GM20431 (cell line): ENCODE measurements around the gene ZNF462.
"Not testable (repeated sequence)": the region's sequence is repeated elsewhere in the genome, so short reads cannot be mapped to it uniquely, and the experiment has no call there.

Experiments
- in situ Hi-C: fragments of 300-500 bp; cut with MseI, MboI; formaldehyde crosslinking; loops from one replicate; pipeline ENCODE4 v1.15.0; 2020; ENCODE audit warnings: low sequenced_read_pairs; ENCODE audit not compliant: unreplicated experiment

Gene ZNF462

GRCh38 chr9:106885451-106885850 lies 22.5 kb downstream of the ZNF462 start:
- in situ Hi-C loops, result loop anchor here (25.0 kb wide), 1 partner anchor 98 kb away; no protein-coding TSS in a partner anchor

- in situ Hi-C loops, result loop anchor here (25.0 kb wide), 1 partner anchor 99 kb away; no protein-coding TSS in a partner anchor
Measured at GRCh38 chr9:106886111-106887046, 23.4 kb downstream of the ZNF462 start.

DNA sequence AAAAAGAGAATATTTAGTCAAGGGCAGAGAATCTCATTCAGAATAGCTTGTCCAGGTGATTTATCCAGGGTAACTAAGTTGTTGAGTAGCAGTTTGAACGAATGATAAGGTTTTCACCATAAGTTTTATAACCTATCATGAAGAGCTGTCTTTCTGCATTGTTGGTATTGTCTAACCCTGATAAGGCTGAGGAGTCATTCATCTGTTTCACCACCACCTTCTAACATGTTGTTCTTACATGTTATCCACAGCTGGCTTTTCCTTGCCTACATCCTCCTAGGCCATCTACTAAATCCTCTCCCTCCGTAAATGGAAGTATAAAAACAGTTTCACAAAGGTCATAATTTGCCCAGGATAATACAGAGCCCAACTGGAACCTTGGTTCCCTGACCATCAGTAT lies 24.1 kb downstream of the ZNF462 start:
- in situ Hi-C loops, result loop anchor here (25.0 kb wide), 1 partner anchor 100 kb away; no protein-coding TSS in a partner anchor

- in situ Hi-C loops, result loop anchor here (25.0 kb wide), 1 partner anchor 102 kb away; no protein-coding TSS in a partner anchor
Measured at GRCh38 chr9:106889061-106889590, 26.2 kb downstream of the ZNF462 start.

GRCh38 chr9:106890608-106891007 lies 27.6 kb downstream of the ZNF462 start:
- in situ Hi-C loops, result loop anchor here (25.0 kb wide), 1 partner anchor 103 kb away; no protein-coding TSS in a partner anchor

DNA sequence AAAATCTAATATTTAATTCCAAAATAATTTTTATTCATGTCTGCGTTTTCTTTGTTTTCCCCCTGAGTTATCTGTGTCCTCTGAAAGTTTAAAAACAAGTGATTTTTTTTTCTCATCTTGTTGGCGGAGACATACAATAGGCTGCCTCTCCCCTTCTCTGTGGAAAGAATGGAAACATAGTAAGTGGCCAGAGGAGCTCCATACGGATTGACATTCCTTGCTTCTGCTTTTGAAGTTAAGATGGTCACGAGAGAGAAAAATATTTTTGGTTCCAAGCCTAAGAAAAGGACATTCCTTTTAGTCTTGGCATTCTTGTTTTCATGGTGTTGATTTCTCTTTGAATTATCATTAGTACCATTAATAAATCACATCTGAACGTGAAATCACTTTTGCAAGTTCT lies 28.3 kb downstream of the ZNF462 start:
- in situ Hi-C loops, result loop anchor here (25.0 kb wide), 1 partner anchor 104 kb away; no protein-coding TSS in a partner anchor

DNA sequence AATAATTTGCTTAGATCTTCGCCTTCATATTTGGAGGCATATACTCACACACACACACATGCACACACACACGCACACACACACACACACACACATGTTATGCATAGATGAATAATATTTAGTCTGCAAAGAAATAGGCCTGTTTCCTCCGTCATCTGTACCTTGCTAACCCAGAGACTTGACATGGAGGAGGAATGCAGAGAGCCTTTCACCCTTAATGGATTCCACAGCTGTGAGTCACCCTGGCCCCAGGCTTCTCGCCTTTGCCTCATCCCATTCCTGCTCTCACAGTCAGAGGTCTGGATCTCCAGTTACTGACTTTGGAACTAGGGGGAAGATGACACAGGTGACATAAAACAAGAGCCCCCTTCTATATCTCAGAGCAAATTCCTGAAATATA lies 29.7 kb downstream of the ZNF462 start:
- in situ Hi-C loops, result loop anchor here (25.0 kb wide), 1 partner anchor 105 kb away; no protein-coding TSS in a partner anchor

- in situ Hi-C loops, result loop anchor here (25.0 kb wide), 1 partner anchor 106 kb away; no protein-coding TSS in a partner anchor
Measured at GRCh38 chr9:106893088-106893487, 30.1 kb downstream of the ZNF462 start.

GRCh38 chr9:106896695-106897094 lies 33.7 kb downstream of the ZNF462 start:
- in situ Hi-C loops, result loop anchor here (25.0 kb wide), 1 partner anchor 109 kb away; no protein-coding TSS in a partner anchor

DNA sequence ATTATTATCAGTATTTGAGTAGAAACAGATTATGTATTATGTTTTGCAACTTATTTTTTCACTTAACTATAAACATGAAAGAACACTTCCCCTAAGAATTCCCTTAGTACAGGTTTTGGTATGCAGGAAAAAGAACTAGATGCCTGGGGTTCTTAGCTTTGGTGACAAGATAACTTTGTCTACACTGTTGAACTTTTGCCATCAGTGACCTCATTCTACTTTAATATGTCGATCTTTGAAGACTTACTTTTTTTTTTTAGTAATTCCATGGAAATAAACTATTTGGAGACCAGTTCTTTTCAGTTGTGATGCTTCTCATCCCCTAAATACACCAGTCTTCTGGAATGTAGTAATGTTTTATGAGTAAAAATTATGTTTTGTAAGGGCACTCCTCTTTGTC lies 34.3 kb downstream of the ZNF462 start:
- in situ Hi-C loops, result loop anchor here (25.0 kb wide), 1 partner anchor 110 kb away; no protein-coding TSS in a partner anchor

DNA sequence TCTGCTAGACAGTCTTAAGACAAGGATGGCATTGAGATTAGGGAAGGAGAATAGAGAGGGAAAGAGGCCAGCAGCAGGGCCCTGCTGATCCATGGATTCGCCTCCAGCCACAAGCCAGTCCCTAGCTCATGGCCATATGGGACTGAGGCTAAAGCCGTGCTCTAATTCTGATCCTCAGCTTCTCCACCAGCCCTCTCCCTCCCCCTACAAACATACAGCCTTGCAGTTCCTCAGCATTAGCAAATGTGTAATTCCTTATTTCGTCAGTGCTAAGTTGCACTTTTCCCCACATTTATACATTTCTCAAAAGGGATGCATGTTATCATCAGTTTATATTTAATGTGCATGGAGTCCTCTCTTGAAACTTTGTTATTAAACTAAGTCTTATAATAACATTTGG lies 34.8 kb downstream of the ZNF462 start:
- in situ Hi-C loops, result loop anchor here (25.0 kb wide), 1 partner anchor 110 kb away; no protein-coding TSS in a partner anchor

- in situ Hi-C loops, result not testable (repeated sequence)
Measured at GRCh38 chr9:106900523-106900922, 37.6 kb downstream of the ZNF462 start.

DNA sequence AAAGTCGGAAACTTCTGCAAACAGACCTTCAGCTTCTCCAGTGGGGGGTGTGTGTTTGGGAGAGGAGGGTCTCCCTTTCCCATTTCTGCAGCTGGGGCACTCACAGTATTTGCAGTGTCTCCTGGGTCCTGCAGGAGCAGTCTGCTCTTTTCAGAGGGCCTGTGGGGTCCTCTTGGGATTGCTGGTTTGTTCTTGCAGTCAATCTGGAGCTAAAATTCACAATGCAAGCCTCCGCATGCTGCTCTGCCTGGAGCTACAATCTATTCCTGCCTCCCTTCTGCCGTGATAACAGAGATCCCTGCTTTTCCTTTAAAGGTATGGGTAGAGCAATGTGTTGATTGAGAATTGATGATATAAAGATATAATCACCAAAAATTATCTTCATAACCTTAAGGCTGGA lies 43.2 kb downstream of the ZNF462 start:
- in situ Hi-C loops, result no loop called here

DNA sequence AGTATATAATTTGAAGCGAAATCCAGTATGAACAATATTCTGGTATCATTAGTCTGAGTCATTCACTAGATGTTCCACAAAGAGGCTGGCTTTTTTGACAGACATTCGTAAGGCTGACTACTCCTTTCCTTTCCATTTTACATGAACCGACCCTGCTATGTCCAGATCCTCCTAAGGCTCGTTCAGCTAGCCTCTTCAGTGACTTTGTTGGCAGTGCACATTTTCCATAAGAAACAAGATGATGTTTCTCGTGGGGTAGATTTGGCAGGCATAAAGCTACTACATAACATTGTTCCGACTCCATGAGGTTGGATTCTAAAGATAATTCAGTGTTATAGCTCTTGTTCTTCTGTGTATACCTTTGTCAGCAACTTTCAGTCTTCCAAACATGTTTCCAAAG lies 49.0 kb downstream of the ZNF462 start:
- in situ Hi-C loops, result no loop called here

GRCh38 chr9:106913276-106913675 lies 50.3 kb downstream of the ZNF462 start:
- in situ Hi-C loops, result no loop called here

- in situ Hi-C loops, result no loop called here
Measured at GRCh38 chr9:106915851-106916250, 52.9 kb downstream of the ZNF462 start.

DNA sequence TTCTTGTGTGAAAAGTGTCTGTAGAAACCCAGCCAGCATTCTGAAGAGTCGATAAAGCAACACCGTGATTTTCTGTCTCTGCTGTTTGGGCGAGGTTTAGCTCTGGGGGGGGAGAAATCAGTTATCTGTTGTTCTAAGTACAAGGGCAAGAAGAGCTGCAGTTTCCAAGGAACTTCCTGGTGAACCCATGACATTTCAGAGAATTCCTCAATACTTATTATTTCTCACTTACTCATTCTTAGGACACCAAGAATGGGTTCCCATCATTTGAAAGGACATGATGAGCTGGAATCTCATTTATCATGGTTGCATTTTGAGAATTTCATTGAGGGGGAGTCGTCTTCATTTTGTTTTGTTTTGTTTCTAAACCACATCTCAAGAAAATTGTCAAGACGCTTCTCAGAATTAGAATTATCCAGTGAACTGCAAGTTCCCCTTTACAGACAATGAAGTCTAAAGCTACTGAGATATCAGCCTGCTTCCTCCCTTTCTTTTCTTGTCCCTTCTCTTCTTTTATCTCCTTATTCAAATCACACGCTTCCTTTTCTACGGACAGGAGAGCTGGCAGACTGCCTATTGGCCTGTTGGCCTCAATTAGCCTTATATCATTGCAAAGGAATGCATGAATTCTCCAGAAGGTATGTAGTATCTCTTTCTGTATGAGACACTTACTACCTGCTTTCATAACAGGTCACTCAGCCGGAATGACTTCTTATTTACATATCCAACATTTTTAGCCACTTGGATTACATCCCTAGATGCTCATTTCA lies 53.7 kb downstream of the ZNF462 start:
- in situ Hi-C loops, result no loop called here

- in situ Hi-C loops, result no loop called here
Measured at GRCh38 chr9:106918825-106919509, 56.0 kb downstream of the ZNF462 start.

GRCh38 chr9:106920091-106920490 lies 57.1 kb downstream of the ZNF462 start:
- in situ Hi-C loops, result no loop called here
